GM23248 (cell line): ENCODE results near the gene DPM3. TPM values are rescaled to one million over a fixed set of nuclear protein-coding genes. Genes with fewer than 3 reads are reported as not detected.
"Not testable (repeated sequence)": the region's sequence is repeated elsewhere in the genome, so short reads cannot be mapped to it uniquely, and the experiment has no call there.

Experiments
- DNase-seq: peaks from one replicate; pipeline ENCODE4 v3.0.0-alpha.2; 2015
- H2AFZ ChIP-seq: fragments of 200-600 bp; sonication (generic); 2 replicates; pipeline ENCODE4 v1.6.1; 2016; ENCODE audit warnings: antibody characterized with exemption
- H3F3A ChIP-seq: fragments of 200-600 bp; sonication (generic); 2 replicates; pipeline ENCODE4 v1.6.1; 2016; ENCODE audit warnings: mild to moderate bottlenecking, antibody characterized with exemption, mixed run types; ENCODE audit not compliant: insufficient read depth
- H3K27ac ChIP-seq: fragments of 200-600 bp; sonication (generic); 2 replicates; pipeline ENCODE4 v1.5.1; 2016; ENCODE audit warnings: mild to moderate bottlenecking
- H3K27me3 ChIP-seq: fragments of 200-600 bp; sonication (generic); replicated peaks from 2 replicates; pipeline ENCODE4 v1.6.1; 2016; ENCODE audit warnings: mild to moderate bottlenecking; ENCODE audit not compliant: insufficient read depth
- H3K36me3 ChIP-seq: fragments of 200-600 bp; sonication (generic); 2 replicates; pipeline ENCODE4 v1.6.1; 2016; ENCODE audit warnings: low read depth, mild to moderate bottlenecking
- H3K4me1 ChIP-seq: fragments of 200-600 bp; sonication (generic); 2 replicates; pipeline ENCODE4 v1.6.1; 2016; ENCODE audit warnings: mild to moderate bottlenecking; ENCODE audit not compliant: insufficient read depth
- H3K4me2 ChIP-seq: fragments of 200-600 bp; sonication (generic); one replicate; pipeline ENCODE4 v1.6.1; 2016; ENCODE audit warnings: mild to moderate bottlenecking; ENCODE audit not compliant: unreplicated experiment
- H3K4me3 ChIP-seq: fragments of 200-600 bp; sonication (generic); 2 replicates; pipeline ENCODE4 v1.5.1; 2016; ENCODE audit warnings: mild to moderate bottlenecking
- H3K79me2 ChIP-seq: fragments of 200-600 bp; sonication (generic); 2 replicates; pipeline ENCODE4 v1.6.1; 2016; ENCODE audit warnings: mild to moderate bottlenecking; ENCODE audit not compliant: insufficient read depth
- H3K9ac ChIP-seq: fragments of 200-600 bp; sonication (generic); 2 replicates; pipeline ENCODE4 v1.6.1; 2016; ENCODE audit warnings: mild to moderate bottlenecking
- H3K9me2 ChIP-seq: fragments of 200-600 bp; sonication (generic); 2 replicates; pipeline ENCODE4 v1.6.1; 2016; ENCODE audit warnings: mixed run types, mild to moderate bottlenecking, moderate library complexity; ENCODE audit not compliant: insufficient read depth
- H3K9me3 ChIP-seq: fragments of 200-600 bp; sonication (generic); one replicate; pipeline ENCODE4 v1.6.1; 2017; ENCODE audit warnings: low read depth
- H4K20me1 ChIP-seq: fragments of 200-600 bp; sonication (generic); 2 replicates; pipeline ENCODE4 v1.6.0; 2016; ENCODE audit not compliant: insufficient read depth
- EZH2 ChIP-seq: fragments of 200-600 bp; sonication (generic); IDR thresholded peaks from 2 replicates; pipeline ENCODE4 v1.6.1; 2018; ENCODE audit warnings: antibody characterized with exemption, mild to moderate bottlenecking; ENCODE audit not compliant: insufficient read depth, poor library complexity, severe bottlenecking
- EZH2phosphoT487 ChIP-seq: fragments of 200-600 bp; sonication (generic); IDR thresholded peaks from 2 replicates; pipeline ENCODE4 v1.6.1; 2018; ENCODE audit warnings: antibody characterized with exemption, moderate library complexity, mild to moderate bottlenecking, low read depth; ENCODE audit not compliant: insufficient read depth
- WGBS, 2 experiments: methylation state at CpG; one replicate each; pipeline ENCODE4 v1.1.6; 2015 to 2017; ENCODE audit warnings: low lambda C conversion rate in 2 of 2, low coverage in 1 of 2; ENCODE audit errors: missing lambda C conversion rate in 2 of 2; 5-methylcytosine and 5-hydroxymethylcytosine counted together
- in situ Hi-C: fragments of 300-500 bp; cut with MboI; formaldehyde crosslinking; loops from 2 replicates; pipeline ENCODE4 v1.15.0; 2020
- polyA plus RNA-seq: library from polyadenylated mRNA; unstranded; fragments of >200 nt; fragmentation: Nextera tagmentation; extraction: Ambion mirVana; gene quantifications from 2 replicates; pipeline ENCODE4 v1.2.1, GENCODE V29; 2016
- total RNA-seq: library from RNA; depleted of rRNA; stranded (reverse); fragments of >200 nt; shearing (Covaris generic); gene quantifications from 2 replicates; pipeline ENCODE4 v1.2.3, GENCODE V29; 2014

The DPM3 gene
- total and polyA plus RNA-seq, 2 experiments from 2014 or later = 50.7 to 75.3 TPM

- Histone ChIP-seq H4K20me1 (no peaks in the 10 kb centered on the region), H3K9me3 (no peaks in the 10 kb centered on the region), H3K79me2 (no peaks in the 10 kb centered on the region), H2AFZ (no peak overlapping the region), H3K36me3 (no peaks in the 10 kb centered on the region), H3K4me3 (no peak overlapping the region), H3K4me2 (no peak overlapping the region), H3K9me2 (no peaks in the 10 kb centered on the region), H3K9ac (no peak overlapping the region), H3K4me1 (no peaks in the 10 kb centered on the region), H3K27me3 (peaks cover 10% of the 10 kb centered on the region; the same call in 1 of the 2 replicates), H3K27ac (no peak overlapping the region), H3F3A (no peaks in the 10 kb centered on the region)
- TF ChIP-seq EZH2 (no peak), EZH2phosphoT487 (no peak)
- DNase-seq = no peak
- in situ Hi-C loops = no loop called here
- WGBS, 2 experiments = 48 to 55% methylated on average over 8 of the region's 8 CpGs
Observed at GRCh38 chr1:155160128-155160527, 19.8 kb upstream of the DPM3 start.

- peaks cover 12% of the 10 kb centered on the region; the same call in 1 of the 2 replicates for H3K27me3 ChIP-seq
- DNase-seq = no peak
- H3K27ac ChIP-seq = no peak overlapping the region
- no peak for TF ChIP-seq EZH2phosphoT487
- no peak for TF ChIP-seq EZH2
- H2AFZ ChIP-seq = no peak overlapping the region
- H3K4me3 ChIP-seq = no peak overlapping the region
- no peaks in the 10 kb centered on the region for H3K36me3 ChIP-seq
- no peak overlapping the region for H3K9ac ChIP-seq
- no peaks in the 10 kb centered on the region for H3K9me3 ChIP-seq
- no peaks in the 10 kb centered on the region for H4K20me1 ChIP-seq
- no peaks in the 10 kb centered on the region for H3K4me1 ChIP-seq
- H3K79me2 ChIP-seq = no peaks in the 10 kb centered on the region
- no peaks in the 10 kb centered on the region for H3K9me2 ChIP-seq
- in situ Hi-C loops = no loop called here
- H3F3A ChIP-seq = no peaks in the 10 kb centered on the region
- no peak overlapping the region for H3K4me2 ChIP-seq
- 50 to 56% methylated on average over 1 of the region's 1 CpG for WGBS, 2 experiments
Observed at GRCh38 chr1:155158991-155159390, 18.7 kb upstream of the DPM3 start.

GRCh38 chr1:155155996-155156643, 15.8 kb upstream of the DPM3 start:
- H3K79me2 ChIP-seq, H3K4me2 ChIP-seq, H2AFZ ChIP-seq, H3K9ac ChIP-seq, H3K27ac ChIP-seq, H4K20me1 ChIP-seq, H3F3A ChIP-seq, H3K4me3 ChIP-seq, DNase-seq, H3K4me1 ChIP-seq, H3K9me2 ChIP-seq, H3K36me3 ChIP-seq, in situ Hi-C loops, H3K9me3 ChIP-seq: not testable (repeated sequence)
- WGBS, 2 experiments = 27 to 28% methylated on average over 3 of the region's 3 CpGs
- H3K27me3 ChIP-seq = peaks cover 12% of the 10 kb centered on the region; the same call in 1 of the 2 replicates

GRCh38 chr1:155145491-155145890, 5.2 kb upstream of the DPM3 start:
- H3K27ac ChIP-seq = no peak overlapping the region
- no peaks in the 10 kb centered on the region for H3K79me2 ChIP-seq
- in situ Hi-C loops = no loop called here
- no peak for DNase-seq
- H3K9me3 ChIP-seq = no peaks in the 10 kb centered on the region
- no peak overlapping the region for H3K9ac ChIP-seq
- peaks cover 6% of the 10 kb centered on the region for H3K27me3 ChIP-seq
- no peak overlapping the region for H3K4me2 ChIP-seq
- H3K4me3 ChIP-seq = no peak overlapping the region
- H3K4me1 ChIP-seq = no peaks in the 10 kb centered on the region
- no peaks in the 10 kb centered on the region for H3K9me2 ChIP-seq
- no peak overlapping the region for H2AFZ ChIP-seq
- H3F3A ChIP-seq = no peaks in the 10 kb centered on the region
- no peaks in the 10 kb centered on the region for H4K20me1 ChIP-seq
- no peaks in the 10 kb centered on the region for H3K36me3 ChIP-seq
- TF ChIP-seq EZH2 = no peak
- no peak for TF ChIP-seq EZH2phosphoT487
- 53 to 62% methylated on average over 3 of the region's 3 CpGs for WGBS, 2 experiments

- 59 to 72% methylated on average over 7 of the region's 7 CpGs for WGBS, 2 experiments
- Histone ChIP-seq H3K9ac (no peak overlapping the region), H4K20me1 (no peaks in the 10 kb centered on the region), H3F3A (peaks cover 20% of the 10 kb centered on the region), H2AFZ (no peak overlapping the region), H3K4me1 (peaks cover 14% of the 10 kb centered on the region), H3K9me2 (no peaks in the 10 kb centered on the region), H3K79me2 (peaks cover 36% of the 10 kb centered on the region), H3K4me3 (no peak overlapping the region), H3K36me3 (0 out of 2 replicates have a peak, but pooled peaks cover 4% of the 10 kb centered on the region), H3K27me3 (no peaks in the 10 kb centered on the region), H3K9me3 (no peaks in the 10 kb centered on the region), H3K4me2 (no peak overlapping the region), H3K27ac (no peak overlapping the region)
- in situ Hi-C loops = no loop called here
- TF ChIP-seq EZH2 (no peak), EZH2phosphoT487 (no peak)
- no peak for DNase-seq
Observed at GRCh38 chr1:155141749-155142148, 1.4 kb upstream of the DPM3 start.
